ENCODE data around the gene WASF2.
"Not testable (repeated sequence)": the region's sequence is repeated elsewhere in the genome, so short reads cannot be mapped to it uniquely, and the experiment has no call there.

Gene WASF2

GRCh38 chr1:27432725-27433124, 57.2 kb downstream of the WASF2 start:
- DNase-seq; in situ Hi-C loops (cut with MboI; ENCODE audit: low pct_unique_long_range_greater_than_20kb, low sequenced_read_pairs): not testable (repeated sequence)

- DNase-seq = no peak
- in situ Hi-C loops (cut with MboI; ENCODE audit: low pct_unique_long_range_greater_than_20kb, low sequenced_read_pairs) = no loop called here
Observed at GRCh38 chr1:27431601-27431940, 58.4 kb downstream of the WASF2 start.

DNA sequence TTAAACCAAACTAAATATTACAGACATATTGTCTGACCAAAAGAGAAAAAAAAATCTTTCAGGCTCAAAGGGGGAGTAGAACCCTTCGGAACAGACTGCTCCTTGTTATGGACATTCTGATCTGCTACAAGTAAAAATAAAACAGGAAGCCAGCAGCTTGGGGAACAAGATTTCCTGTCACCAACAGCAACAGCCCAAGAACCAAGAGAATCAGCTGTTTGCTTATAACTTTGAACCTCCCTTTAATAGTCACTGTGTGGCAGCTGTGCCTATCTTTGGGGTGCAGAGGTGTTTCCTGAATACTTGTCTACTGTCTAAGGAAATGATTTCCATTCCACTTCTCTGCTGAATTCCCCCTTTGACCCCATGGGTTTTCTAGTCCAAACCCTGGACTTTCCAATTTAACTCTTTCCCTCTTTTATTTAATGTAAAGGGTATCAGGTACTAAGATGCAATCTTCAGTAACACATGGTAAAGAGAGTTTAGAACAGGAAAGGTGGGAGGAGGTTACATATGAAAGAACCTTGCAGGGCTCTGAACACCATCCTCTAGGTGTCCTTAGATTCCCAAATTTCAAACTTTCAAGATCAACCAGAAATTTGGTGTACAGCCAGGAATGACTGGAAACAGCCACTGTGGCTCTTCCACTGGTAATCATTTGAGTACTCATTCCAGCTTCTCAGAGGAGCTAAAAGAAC, 58.9 kb downstream of the WASF2 start:
- in situ Hi-C loops (cut with MboI; ENCODE audit: low pct_unique_long_range_greater_than_20kb, low sequenced_read_pairs) = no loop called here
- peak; percentile 65 for DNase-seq

DNA sequence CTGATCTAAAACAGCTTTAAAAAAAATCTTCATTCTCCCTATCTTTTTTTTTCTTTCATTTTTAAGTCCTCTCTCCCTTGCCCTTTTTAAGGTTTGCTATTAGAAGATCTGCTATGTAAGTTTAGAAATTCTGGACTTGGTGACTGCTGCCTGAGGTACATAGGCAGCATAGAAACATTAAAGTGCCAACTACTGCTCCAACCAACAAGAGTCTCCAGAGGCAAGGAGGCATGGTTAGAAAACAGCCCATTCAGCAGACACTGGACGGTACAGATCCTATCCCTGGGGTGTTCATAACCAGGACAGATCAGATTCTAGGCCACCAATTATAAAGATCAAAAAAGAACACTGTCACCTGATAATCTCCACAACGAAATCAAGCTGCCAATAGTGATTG, 60.9 kb downstream of the WASF2 start:
- DNase-seq = no peak
- in situ Hi-C loops (cut with MboI; ENCODE audit: low pct_unique_long_range_greater_than_20kb, low sequenced_read_pairs) = no loop called here

- peak; percentile 82 for DNase-seq
- in situ Hi-C loops (cut with MboI; ENCODE audit: low pct_unique_long_range_greater_than_20kb, low sequenced_read_pairs) = no loop called here
Observed at GRCh38 chr1:27428316-27429028, 61.5 kb downstream of the WASF2 start.

DNA sequence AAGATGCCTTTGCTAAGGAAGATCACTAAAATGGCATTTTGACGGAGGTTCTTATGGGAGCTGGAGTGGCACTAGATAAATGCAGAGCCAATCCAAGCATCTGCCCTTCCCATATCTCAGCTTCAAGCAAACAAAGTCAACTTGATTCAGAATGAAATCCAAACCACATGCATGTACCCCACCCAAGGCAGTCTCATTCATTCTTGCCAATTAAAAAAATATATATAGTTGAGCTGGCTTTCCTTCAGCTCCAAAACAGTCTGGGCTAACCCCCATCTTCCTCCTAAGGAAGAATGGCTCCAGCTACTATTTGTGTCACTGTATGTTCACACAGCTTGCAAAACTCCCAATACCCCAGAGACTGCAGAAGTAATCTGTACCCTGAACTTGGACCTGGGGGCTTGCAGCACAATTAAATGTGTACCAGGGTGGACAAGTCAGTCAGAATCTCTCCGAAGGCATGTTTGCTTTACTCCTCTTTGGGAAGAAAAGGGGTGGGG, 62.1 kb downstream of the WASF2 start:
- in situ Hi-C loops (cut with MboI; ENCODE audit: low pct_unique_long_range_greater_than_20kb, low sequenced_read_pairs) = no loop called here
- DNase-seq = no peak

GRCh38 chr1:27427329-27427728, 62.6 kb downstream of the WASF2 start:
- in situ Hi-C loops (cut with MboI; ENCODE audit: low pct_unique_long_range_greater_than_20kb, low sequenced_read_pairs) = no loop called here
- no peak for DNase-seq

DNA sequence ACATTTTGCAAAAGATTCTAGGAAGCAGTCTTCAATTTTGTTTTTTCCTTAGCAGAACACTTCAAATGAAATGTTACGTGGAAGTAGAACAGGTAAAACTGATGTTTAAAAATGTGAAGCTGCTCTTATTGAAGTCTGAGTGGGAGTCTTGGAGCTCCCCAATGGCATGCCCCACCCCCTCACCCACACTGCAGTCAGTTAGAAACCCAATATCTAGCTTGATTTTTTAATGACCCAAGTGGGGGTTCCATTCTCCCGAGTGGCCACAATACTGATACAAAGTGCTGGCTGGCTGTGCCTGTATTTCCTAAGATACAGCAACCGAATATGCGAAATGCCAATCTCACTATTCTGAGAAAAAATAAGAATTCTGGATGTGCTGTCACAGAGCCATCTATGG, 66.3 kb downstream of the WASF2 start:
- DNase-seq = no peak
- in situ Hi-C loops (cut with MboI; ENCODE audit: low pct_unique_long_range_greater_than_20kb, low sequenced_read_pairs) = no loop called here

- no peak for DNase-seq
- in situ Hi-C loops (cut with MboI; ENCODE audit: low pct_unique_long_range_greater_than_20kb, low sequenced_read_pairs) = no loop called here
Observed at GRCh38 chr1:27418326-27419185, 71.4 kb downstream of the WASF2 start.

DNA sequence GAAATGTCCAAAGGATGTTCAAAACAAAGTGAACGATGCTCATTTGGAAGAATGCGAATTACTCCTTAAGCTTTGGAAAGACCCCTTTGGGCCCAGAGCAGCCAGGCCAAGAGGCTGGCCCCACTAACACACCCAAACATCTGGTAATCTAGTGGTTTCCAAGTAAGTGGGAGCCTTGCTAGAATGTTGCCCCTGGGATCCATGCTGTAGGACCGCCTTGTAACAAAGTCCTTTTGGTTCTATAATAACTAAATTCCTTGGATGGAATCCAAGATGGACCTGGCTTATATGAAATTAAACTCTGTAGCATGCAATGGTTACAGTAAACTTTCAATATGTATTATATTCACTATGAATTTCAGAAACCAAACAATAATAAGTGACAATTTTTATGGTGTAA, 72.3 kb downstream of the WASF2 start:
- in situ Hi-C loops (cut with MboI; ENCODE audit: low pct_unique_long_range_greater_than_20kb, low sequenced_read_pairs) = no loop called here
- DNase-seq = no peak

GRCh38 chr1:27416387-27417111, 73.4 kb downstream of the WASF2 start:
- in situ Hi-C loops (cut with MboI; ENCODE audit: low pct_unique_long_range_greater_than_20kb, low sequenced_read_pairs) = no loop called here

DNA sequence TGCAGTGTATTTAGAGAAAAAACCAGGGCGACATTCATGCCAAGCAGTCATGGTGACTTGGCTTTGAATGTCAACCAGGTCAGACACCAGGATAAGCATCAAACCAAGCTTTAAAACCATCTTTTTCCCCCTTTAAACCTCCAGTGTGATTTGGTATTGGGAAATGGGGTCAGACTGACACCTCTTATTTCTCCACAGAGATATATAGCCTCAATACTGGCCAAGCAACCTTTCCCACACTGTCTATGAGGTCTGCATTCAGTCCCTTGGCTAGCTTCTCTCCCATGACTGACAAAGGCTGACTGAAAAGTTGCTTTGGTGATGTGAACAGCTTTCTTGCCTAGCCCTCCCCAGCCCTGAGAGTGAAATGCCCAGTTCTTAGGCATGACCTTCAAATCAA, 75.9 kb downstream of the WASF2 start:
- DNase-seq = no peak
- in situ Hi-C loops (cut with MboI; ENCODE audit: low pct_unique_long_range_greater_than_20kb, low sequenced_read_pairs) = no loop called here

More at GRCh38 chr1:27416387-27417111, 73.4 kb downstream of the WASF2 start:
- DNase-seq = peak; percentile 86

- DNase-seq = no peak
- in situ Hi-C loops (cut with MboI; ENCODE audit: low pct_unique_long_range_greater_than_20kb, low sequenced_read_pairs) = no loop called here
Observed at GRCh38 chr1:27413004-27413403, 77.0 kb downstream of the WASF2 start.

- in situ Hi-C loops (cut with MboI; ENCODE audit: low pct_unique_long_range_greater_than_20kb, low sequenced_read_pairs) = no loop called here
- DNase-seq = no peak
Observed at GRCh38 chr1:27412502-27412901, 77.5 kb downstream of the WASF2 start.

DNA sequence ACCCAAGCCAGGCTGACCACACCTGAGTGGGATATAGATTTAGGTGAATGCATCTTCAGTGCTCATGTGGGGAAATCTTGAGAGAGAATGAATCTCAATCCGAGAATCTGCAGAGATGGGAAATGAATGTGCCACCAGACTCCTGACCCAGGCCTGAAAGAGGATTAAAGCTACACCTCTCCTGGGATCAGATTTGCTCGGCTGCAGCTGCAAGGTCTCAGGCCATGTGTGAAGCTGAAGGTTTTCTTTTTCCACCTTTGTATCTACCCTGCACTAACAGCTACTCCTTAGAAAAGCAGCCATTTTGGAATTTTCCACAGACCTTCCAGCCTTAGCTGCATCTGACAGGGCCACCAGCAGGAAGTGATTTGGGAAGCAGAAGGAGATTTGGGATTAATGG, 79.3 kb downstream of the WASF2 start:
- in situ Hi-C loops (cut with MboI; ENCODE audit: low pct_unique_long_range_greater_than_20kb, low sequenced_read_pairs) = no loop called here
- no peak for DNase-seq

DNA sequence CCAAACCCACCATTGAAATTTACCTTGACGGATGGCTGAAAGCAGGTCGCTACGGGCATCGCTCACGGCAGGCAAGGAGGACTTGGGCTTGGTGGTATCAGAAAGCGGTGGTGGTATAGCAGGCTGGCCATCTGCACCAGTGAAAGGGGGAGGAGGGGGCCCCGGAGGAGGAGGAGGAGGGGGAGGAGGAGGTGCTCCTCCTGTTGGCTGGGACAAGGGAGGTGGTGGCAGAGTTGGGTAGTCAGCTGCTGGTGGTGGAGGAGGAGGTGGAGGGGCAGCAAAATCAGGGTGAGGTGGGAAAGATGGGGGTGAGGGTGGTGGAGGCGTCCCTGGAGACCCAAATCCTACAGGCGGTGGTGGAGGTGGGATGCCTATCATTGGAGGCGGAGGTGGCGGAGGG, 80.3 kb downstream of the WASF2 start:
- in situ Hi-C loops (cut with MboI; ENCODE audit: low pct_unique_long_range_greater_than_20kb, low sequenced_read_pairs) = no loop called here
- no peak for DNase-seq

GRCh38 chr1:27408151-27408550, 81.8 kb downstream of the WASF2 start:
- DNase-seq = no peak
- in situ Hi-C loops (cut with MboI; ENCODE audit: low pct_unique_long_range_greater_than_20kb, low sequenced_read_pairs) = no loop called here

DNA sequence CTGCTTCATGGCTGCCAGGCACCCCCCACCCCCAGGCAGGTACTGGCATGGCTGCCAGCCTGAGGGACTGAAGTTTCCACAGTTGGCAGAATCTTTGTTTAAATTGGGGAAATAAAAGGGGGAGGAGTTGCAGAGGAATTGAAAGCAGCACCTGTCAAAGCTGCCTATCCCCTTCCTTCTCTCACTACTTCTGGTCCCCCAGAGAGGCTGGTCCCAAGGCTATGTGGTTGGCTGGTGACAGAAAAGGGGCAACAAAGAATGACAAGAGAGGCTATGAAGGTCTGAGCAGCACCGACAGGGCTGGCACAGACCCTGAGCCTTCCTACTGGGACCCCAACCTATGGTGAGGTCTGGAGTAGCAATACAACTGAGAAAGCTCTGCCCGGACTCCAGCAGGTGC, 83.2 kb downstream of the WASF2 start:
- DNase-seq; in situ Hi-C loops (cut with MboI; ENCODE audit: low pct_unique_long_range_greater_than_20kb, low sequenced_read_pairs): not testable (repeated sequence)

GRCh38 chr1:27406362-27406680, 83.6 kb downstream of the WASF2 start:
- in situ Hi-C loops (cut with MboI; ENCODE audit: low pct_unique_long_range_greater_than_20kb, low sequenced_read_pairs) = no loop called here
- DNase-seq = no peak

Measured in KBM-7 (cell line).